K562 treated with DMSO at 1 percent for 4 hours (cell line): ENCODE results near the gene CALHM2. TPM values are rescaled to one million over a fixed set of nuclear protein-coding genes. Genes with fewer than 3 reads are reported as not detected.

Experiments
- total RNA-seq: library from RNA; unstranded; fragments of 300-600 nt; gene quantifications from 2 replicates; pipeline ENCODE4 v1.2.3, GENCODE V29; 2022; ENCODE audit not compliant: insufficient read depth

The CALHM2 gene
- 4.0 and 4.1 TPM in 2 replicates for total RNA-seq

GRCh38 chr10:103451831-103452505, at the start of gene CALHM2:
Gene CALHM2, minus strand, starts transcription at chr10:103452370. Its CDS starts 2,429 bp downstream, at chr10:103449941.

GRCh38 chr10:103493362-103493915, 41.3 kb upstream of the CALHM2 start, which contains the start of gene NEURL1:
Gene NEURL1, plus strand, starts transcription at chr10:103493705. Its CDS starts 683 bp downstream, at chr10:103494388.

GRCh38 chr10:103479135-103479534, 27.0 kb upstream of the CALHM2 start, which contains the start of gene CALHM3:
Gene CALHM3, minus strand, starts transcription at chr10:103479240. Its CDS starts 208 bp downstream, at chr10:103479032.

GRCh38 chr10:103458720-103459119, 6.5 kb upstream of the CALHM2 start, which contains the start of gene CALHM1:
Gene CALHM1, minus strand, starts transcription at chr10:103458900. Its CDS starts 149 bp downstream, at chr10:103458751.

Other genes starting within 250 kb of the CALHM2 start
- not detected in 2 replicates for gene RPEL1, start 206.5 kb downstream of the CALHM2 start, total RNA-seq
- not detected in 2 replicates for gene INA, start 175.2 kb downstream of the CALHM2 start, total RNA-seq
- gene PCGF6, start 101.2 kb downstream of the CALHM2 start, total RNA-seq: 9.5 and 10.3 TPM in 2 replicates
- 5.4 and 7.2 TPM in 2 replicates for gene TAF5, start 84.4 kb downstream of the CALHM2 start, total RNA-seq
- gene ATP5MK, start 55.9 kb downstream of the CALHM2 start, total RNA-seq: 562 and 576 TPM in 2 replicates
- 14.8 and 19.6 TPM in 2 replicates for gene PDCD11, start 55.7 kb downstream of the CALHM2 start, total RNA-seq
- not detected in 2 replicates for gene CALHM1, start 6.5 kb upstream of the CALHM2 start, total RNA-seq
- not detected in 2 replicates for gene CALHM3, start 26.9 kb upstream of the CALHM2 start, total RNA-seq
- gene NEURL1, start 41.3 kb upstream of the CALHM2 start, total RNA-seq: not detected in 2 replicates